Calu3 (cell line): ENCODE data around the gene PODXL2. TPM values are rescaled to one million over a fixed set of nuclear protein-coding genes. Genes with fewer than 3 reads are reported as not detected.
A peak's percentile ranks its signal among the peaks of the same experiment; 100 is the strongest.

Experiments used
- BruUV-seq: library from RNA; stranded (reverse); fragments of 400-500 nt; replicated peaks from 2 replicates; lab custom pipeline; 2021; lab: Mats Ljungman, UMichigan
- CTCF ChIA-PET: fragments of 300-600 bp; sonication (Branson Sonifier 250); formaldehyde crosslinking; loops from one replicate; lab custom pipeline; 2022; ENCODE audit warnings: antibody characterized with exemption; lab: Charles Lee
- DNase-seq: peaks from one replicate; pipeline ENCODE4 v3.0.0; 2022
- H3K27ac Mint-ChIP-seq: one replicate; pipeline ENCODE4 v1.8.0; 2022; ENCODE audit warnings: mixed read lengths; ENCODE audit not compliant: unreplicated experiment
- H3K27me3 Mint-ChIP-seq: one replicate; pipeline ENCODE4 v1.8.0; 2022; ENCODE audit warnings: mixed read lengths; ENCODE audit not compliant: unreplicated experiment
- H3K36me3 Mint-ChIP-seq: one replicate; pipeline ENCODE4 v1.8.0; 2022; ENCODE audit warnings: mild to moderate bottlenecking, moderate library complexity, mixed read lengths; ENCODE audit not compliant: insufficient read depth, unreplicated experiment
- H3K4me1 Mint-ChIP-seq: one replicate; pipeline ENCODE4 v1.8.0; 2022; ENCODE audit warnings: mild to moderate bottlenecking, low read depth, mixed read lengths; ENCODE audit not compliant: unreplicated experiment
- H3K4me3 Mint-ChIP-seq: one replicate; pipeline ENCODE4 v1.8.0; 2022; ENCODE audit warnings: mild to moderate bottlenecking, low read depth, moderate library complexity, mixed read lengths; ENCODE audit not compliant: unreplicated experiment
- H3K9me3 Mint-ChIP-seq: one replicate; pipeline ENCODE4 v1.8.0; 2022; ENCODE audit warnings: low read depth, mixed read lengths; ENCODE audit not compliant: unreplicated experiment
- CTCF ChIP-seq: fragments of 200-600 bp; IDR thresholded peaks from one replicate; pipeline ENCODE4 v1.8.0; 2022; ENCODE audit warnings: antibody characterized with exemption; ENCODE audit not compliant: unreplicated experiment
- intact Hi-C: fragments of 100-400 bp; cut with micrococcal nuclease; formaldehyde crosslinking; loops from one replicate; pipeline ENCODE4 v1.10.0; 2022; ENCODE audit not compliant: unreplicated experiment
- total RNA-seq: library from RNA; stranded (reverse); gene quantifications from 2 replicates; pipeline ENCODE4 v1.2.3, GENCODE V29; 2022

Gene PODXL2
- total RNA-seq, 1 experiment from 2014 or later, result 36.1 TPM

GRCh38 chr3:127690823-127691452 lies 62.0 kb downstream of the PODXL2 start:
- Mint-ChIP-seq H3K27me3 (no peaks in the 10 kb centered on the region), H3K36me3 (peaks cover 7% of the 10 kb centered on the region), H3K4me3 (no peak overlapping the region), H3K9me3 (no peaks in the 10 kb centered on the region), H3K4me1 (no peaks in the 10 kb centered on the region), H3K27ac (no peak overlapping the region)
- DNase-seq, result peak; percentile 81
- intact Hi-C loops, result loop anchor here (1.0 to 5.0 kb wide), 5 partner anchors 76 to 280 kb away; no protein-coding TSS in a partner anchor
- BruUV-seq, result no TSS peak
- peak; percentile 75 for TF ChIP-seq CTCF
- CTCF ChIA-PET, result interaction anchor here (0.6 to 2.2 kb wide), 13 partner anchors 8 to 1717 kb away, joined by 3 to 30 read pairs (median 4); partner anchors contain the start of gene TPRA1

GRCh38 chr3:127691489-127691888 lies 62.5 kb downstream of the PODXL2 start:
- H3K36me3 Mint-ChIP-seq, result peaks cover 7% of the 10 kb centered on the region
- no TSS peak for BruUV-seq
- no peak for DNase-seq
- intact Hi-C loops, result loop anchor here (2.0 to 5.0 kb wide), 4 partner anchors 76 to 279 kb away; no protein-coding TSS in a partner anchor
- H3K4me3 Mint-ChIP-seq, result no peak overlapping the region
- CTCF ChIA-PET, result interaction anchor here (0.6 to 2.2 kb wide), 12 partner anchors 9 to 1717 kb away, joined by 3 to 30 read pairs (median 4); partner anchors contain the start of gene TPRA1
- H3K4me1 Mint-ChIP-seq, result no peaks in the 10 kb centered on the region
- no peaks in the 10 kb centered on the region for H3K9me3 Mint-ChIP-seq
- no peaks in the 10 kb centered on the region for H3K27me3 Mint-ChIP-seq
- H3K27ac Mint-ChIP-seq, result no peak overlapping the region
- no peak for TF ChIP-seq CTCF

GRCh38 chr3:127691974-127692373 lies 63.0 kb downstream of the PODXL2 start:
- TF ChIP-seq CTCF, result no peak
- no peaks in the 10 kb centered on the region for H3K9me3 Mint-ChIP-seq
- H3K27me3 Mint-ChIP-seq, result no peaks in the 10 kb centered on the region
- no peaks in the 10 kb centered on the region for H3K4me1 Mint-ChIP-seq
- DNase-seq, result no peak
- no peak overlapping the region for H3K27ac Mint-ChIP-seq
- BruUV-seq, result no TSS peak
- CTCF ChIA-PET, result interaction anchor here (1.8 to 2.2 kb wide), 2 partner anchors 140 to 268 kb away, joined by 14 to 30 read pairs; no protein-coding TSS in a partner anchor
- peaks cover 7% of the 10 kb centered on the region for H3K36me3 Mint-ChIP-seq
- H3K4me3 Mint-ChIP-seq, result no peak overlapping the region
- intact Hi-C loops, result loop anchor here (2.0 to 5.0 kb wide), 4 partner anchors 75 to 279 kb away; no protein-coding TSS in a partner anchor

- intact Hi-C loops, result loop anchor here (5.0 kb wide), 2 partner anchors 75 to 115 kb away; no protein-coding TSS in a partner anchor
- no peaks in the 10 kb centered on the region for H3K9me3 Mint-ChIP-seq
- no peak for DNase-seq
- no peak overlapping the region for H3K4me3 Mint-ChIP-seq
- no peak overlapping the region for H3K27ac Mint-ChIP-seq
- no TSS peak for BruUV-seq
- TF ChIP-seq CTCF, result no peak
- H3K27me3 Mint-ChIP-seq, result no peaks in the 10 kb centered on the region
- H3K4me1 Mint-ChIP-seq, result no peaks in the 10 kb centered on the region
- peaks cover 12% of the 10 kb centered on the region for H3K36me3 Mint-ChIP-seq
- CTCF ChIA-PET, result no interaction called here
Measured at GRCh38 chr3:127692501-127693335, 63.7 kb downstream of the PODXL2 start.
